Stimulated activated CD8-positive, alpha-beta memory T cell treated with anti-CD3 and anti-CD28 coated beads, Interleukin-12 subunit alpha, Interleukin-12 subunit beta, amount 100 ng/mL, for 24 hours (primary cell): Measurements from ENCODE around the gene KLHL41.
"Not testable (repeated sequence)": the region's sequence is repeated elsewhere in the genome, so short reads cannot be mapped to it uniquely, and the experiment has no call there.

ENCODE experiments used
- DNase-seq: peaks from one replicate; pipeline ENCODE4 v3.0.0-alpha.2; 2020; ENCODE audit errors: extremely low read depth

Gene KLHL41

DNA sequence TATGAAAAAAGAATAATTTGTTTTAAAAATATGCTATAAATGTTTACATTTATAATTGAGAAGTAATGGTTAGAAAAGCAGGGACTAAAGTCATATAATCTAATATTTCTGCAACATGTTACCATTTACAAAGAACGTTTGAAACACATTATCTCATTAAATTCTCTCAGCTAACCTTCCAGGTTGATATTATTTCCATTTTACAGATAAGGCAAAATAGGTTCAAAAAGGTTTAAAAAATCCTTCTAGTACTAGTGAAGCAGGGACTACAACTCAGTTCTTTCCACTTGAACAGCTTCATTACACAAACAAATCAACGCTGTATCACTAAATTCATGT is 63.3 kb downstream of the KLHL41 start:
- no peak for DNase-seq

DNA sequence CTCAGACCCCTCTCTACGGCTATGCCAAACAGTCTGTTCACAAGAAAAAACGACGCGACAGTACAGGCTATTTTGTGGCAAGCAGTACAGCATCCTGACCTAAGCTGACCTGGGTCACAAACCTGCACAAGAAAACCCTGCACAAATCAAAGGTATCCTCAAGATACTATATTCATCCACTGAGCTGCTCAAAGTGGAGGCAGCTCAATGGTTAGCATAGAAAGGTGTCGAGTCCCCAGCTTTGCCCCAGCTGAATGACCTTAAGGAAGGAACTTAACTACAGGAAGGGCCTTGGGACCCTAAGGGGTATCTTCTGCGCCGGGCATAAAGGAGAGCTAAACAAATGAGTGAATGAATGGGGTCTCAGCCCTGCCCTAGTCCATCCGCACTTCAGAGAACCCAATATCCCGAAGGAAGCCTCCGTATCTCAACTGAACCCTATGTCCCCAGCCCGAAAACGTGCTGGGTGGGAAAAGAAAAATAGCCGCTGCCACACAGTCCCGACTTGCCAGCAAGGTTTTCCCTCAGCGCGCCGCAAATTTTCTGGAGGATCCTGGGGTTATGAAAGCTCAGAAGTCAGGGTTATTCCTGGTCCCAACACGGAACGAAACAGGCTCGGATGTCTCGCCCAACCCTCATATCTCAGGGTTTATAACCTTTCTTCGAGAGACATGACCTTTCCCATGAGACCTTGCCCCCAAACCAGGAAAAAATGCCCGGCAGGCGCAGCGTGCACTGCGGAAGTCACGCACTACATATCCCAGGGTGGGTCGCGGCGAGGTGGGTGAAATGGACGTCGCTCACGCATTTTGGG is 63.9 kb downstream of the KLHL41 start, which contains the start of gene FASTKD1:
Gene FASTKD1, minus strand, starts transcription at position 706 of the 814 bp plus-strand sequence. CDS start 1,836 bp downstream, outside the sequence.
- DNase-seq = peak; percentile 67

DNA sequence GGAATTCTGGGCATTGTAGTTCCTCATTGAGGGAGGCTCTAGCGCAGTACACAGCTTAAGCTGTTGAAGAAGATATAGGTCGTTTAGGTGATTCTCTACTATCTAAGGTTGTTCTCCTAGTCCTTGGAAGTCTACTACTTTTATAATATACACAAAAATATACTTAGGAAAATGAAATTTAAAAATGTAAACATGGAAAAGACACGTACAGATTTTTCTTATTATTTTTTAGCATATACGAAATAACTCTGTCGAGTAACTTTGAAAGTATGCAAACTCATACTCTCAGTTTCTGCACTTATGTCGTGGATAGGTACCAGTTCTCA is 64.4 kb downstream of the KLHL41 start:
- no peak for DNase-seq

DNA sequence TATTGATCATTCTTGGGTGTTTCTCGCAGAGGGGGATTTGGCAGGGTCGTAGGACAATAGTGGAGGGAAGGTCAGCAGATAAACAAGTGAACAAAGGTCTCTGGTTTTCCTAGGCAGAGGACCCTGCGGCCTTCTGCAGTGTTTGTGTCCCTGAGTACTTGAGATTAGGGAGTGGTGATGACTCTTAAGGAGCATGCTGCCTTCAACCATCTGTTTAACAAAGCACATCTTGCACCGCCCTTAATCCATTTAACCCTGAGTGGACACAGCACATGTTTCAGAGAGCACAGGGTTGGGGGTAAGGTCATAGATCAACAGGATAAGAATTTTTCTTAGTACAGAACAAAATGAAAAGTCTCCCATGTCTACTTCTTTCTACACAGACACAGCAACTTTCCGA is 65.0 kb downstream of the KLHL41 start:
- DNase-seq = not testable (repeated sequence)

DNA sequence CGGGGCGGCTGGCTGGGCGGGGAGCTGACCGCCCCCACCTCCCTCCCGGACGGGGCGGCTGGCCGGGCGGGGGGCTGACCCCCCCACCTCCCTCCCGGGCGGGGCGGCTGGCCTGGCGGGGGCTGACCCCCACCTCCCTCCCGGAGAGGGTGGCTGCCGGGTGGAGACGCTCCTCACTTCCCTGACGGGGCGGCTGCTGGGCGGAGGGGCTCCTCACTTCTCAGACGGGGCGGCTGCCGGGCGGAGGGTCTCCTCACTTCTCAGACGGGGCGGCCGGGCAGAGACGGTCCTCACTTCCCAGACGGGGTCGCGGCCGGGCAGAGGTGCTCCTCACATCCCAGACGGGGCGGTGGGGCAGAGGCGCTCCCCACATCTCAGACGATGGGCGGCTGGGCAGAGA is 65.8 kb downstream of the KLHL41 start:
- not testable (repeated sequence) for DNase-seq
